Loucy (cell line): ENCODE results near the gene ZNF701.

Source experiments
- H2AFZ ChIP-seq: fragments of 200-600 bp; sonication (generic); 2 replicates; pipeline ENCODE4 v1.6.0; 2016; ENCODE audit warnings: antibody characterized with exemption, mild to moderate bottlenecking, low read length, moderate library complexity
- H3F3A ChIP-seq: fragments of 200-600 bp; 2 replicates; pipeline ENCODE4 v1.6.0; 2016; ENCODE audit warnings: antibody characterized with exemption, low read depth, mild to moderate bottlenecking
- H3K27me3 ChIP-seq: fragments of 200-600 bp; sonication (generic); 2 replicates; pipeline ENCODE4 v1.6.1; 2014; ENCODE audit warnings: low read length, mild to moderate bottlenecking; ENCODE audit not compliant: insufficient read depth, poor library complexity, severe bottlenecking
- H3K36me3 ChIP-seq: fragments of 200-600 bp; sonication (generic); 2 replicates; pipeline ENCODE4 v1.6.1; 2016; ENCODE audit warnings: low read length; ENCODE audit not compliant: insufficient read depth
- H3K4me1 ChIP-seq: fragments of 200-600 bp; sonication (generic); 2 replicates; pipeline ENCODE4 v1.5.1; 2014; ENCODE audit warnings: low read length, mild to moderate bottlenecking; ENCODE audit not compliant: insufficient read depth, poor library complexity, severe bottlenecking
- H3K4me2 ChIP-seq: fragments of 200-600 bp; sonication (generic); 2 replicates; pipeline ENCODE4 v1.6.0; 2014; ENCODE audit warnings: antibody characterized with exemption, low read length, low read depth, mild to moderate bottlenecking; ENCODE audit not compliant: poor library complexity, severe bottlenecking
- H3K4me3 ChIP-seq: fragments of 200-600 bp; sonication (generic); 2 replicates; pipeline ENCODE4 v1.5.1; 2014; ENCODE audit warnings: low read length, mild to moderate bottlenecking, mixed read lengths; ENCODE audit not compliant: poor library complexity, severe bottlenecking
- H3K79me2 ChIP-seq: fragments of 200-600 bp; sonication (generic); 2 replicates; pipeline ENCODE4 v1.6.1; 2014; ENCODE audit warnings: low read length; ENCODE audit not compliant: insufficient read depth
- H3K9ac ChIP-seq: fragments of 200-600 bp; sonication (generic); 2 replicates; pipeline ENCODE4 v1.6.0; 2014; ENCODE audit warnings: mild to moderate bottlenecking, low read depth, low read length, moderate library complexity; ENCODE audit not compliant: poor library complexity, severe bottlenecking
- H3K9me2 ChIP-seq: fragments of 200-600 bp; sonication (generic); replicated peaks from 2 replicates; pipeline ENCODE4 v1.6.1; 2016; ENCODE audit warnings: low read depth, low read length, mixed read lengths
- H3K9me3 ChIP-seq: fragments of 200-600 bp; sonication (generic); 2 replicates; pipeline ENCODE4 v1.6.1; 2014; ENCODE audit warnings: mild to moderate bottlenecking, antibody characterized with exemption, low read length, low read depth; ENCODE audit not compliant: insufficient read depth
- H4K20me1 ChIP-seq: fragments of 200-600 bp; sonication (generic); 2 replicates; pipeline ENCODE4 v1.6.0; 2014; ENCODE audit warnings: antibody characterized with exemption, low read length, mild to moderate bottlenecking; ENCODE audit not compliant: insufficient read depth, poor library complexity, severe bottlenecking
- CTCF ChIP-seq: fragments of 200-600 bp; sonication (generic); conservative IDR thresholded peaks from 2 replicates; pipeline ENCODE4 v1.5.1; 2014; ENCODE audit warnings: mild to moderate bottlenecking, antibody characterized with exemption, low read length
- EZH2phosphoT487 ChIP-seq: fragments of 200-600 bp; IDR thresholded peaks from 2 replicates; pipeline ENCODE4 v1.6.1; 2018; ENCODE audit warnings: antibody characterized with exemption, mild to moderate bottlenecking, moderate library complexity, borderline replicate concordance

The ZNF701 gene

DNA sequence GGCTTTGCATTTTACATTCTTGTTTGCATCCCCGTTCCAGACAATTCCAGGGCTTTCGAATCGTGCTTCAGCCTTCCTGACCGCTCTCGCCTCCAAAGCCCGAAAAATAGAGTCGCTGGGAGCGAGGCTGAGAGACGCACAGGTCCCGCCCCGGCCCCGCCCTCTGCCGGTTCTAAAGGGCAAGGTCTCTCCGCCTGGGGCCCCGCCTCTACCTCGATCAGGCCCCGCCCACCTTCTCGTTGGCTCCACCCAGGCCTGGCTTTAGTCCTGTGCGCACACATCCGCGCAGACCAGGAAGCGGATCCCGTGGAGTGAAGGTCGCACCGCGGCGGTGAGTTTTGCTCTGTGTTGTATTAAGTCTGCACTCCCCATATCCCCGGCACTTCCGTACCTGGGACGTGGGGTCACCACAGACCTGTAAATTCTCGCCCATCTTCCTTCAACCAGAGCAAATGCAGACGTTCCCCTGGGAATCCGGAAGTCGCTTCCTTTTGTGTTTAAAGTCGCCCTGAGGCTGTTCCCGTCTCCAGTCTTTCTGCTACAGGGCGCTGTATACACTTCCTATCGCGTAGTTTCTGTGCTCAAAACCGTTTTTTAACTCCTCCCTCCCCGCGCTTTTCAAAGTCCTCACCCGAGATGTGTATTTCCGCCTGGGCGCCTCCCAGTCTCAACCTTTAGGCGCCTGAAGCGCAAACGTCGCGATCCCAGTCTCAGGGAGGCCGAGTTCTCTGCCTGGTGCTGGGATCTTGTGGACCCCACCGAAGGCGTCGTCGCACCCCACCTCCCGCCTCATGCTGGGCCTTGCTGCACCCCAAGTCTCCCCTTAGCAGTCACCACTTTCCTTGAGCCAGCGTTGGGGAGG, at the start of gene ZNF701:
Gene ZNF701 (plus strand): TSS at position 288 of the 862 bp plus-strand sequence. CDS start 3,861 bp downstream, outside the sequence.
- Histone ChIP-seq H3K79me2 (peaks cover 25% of the 10 kb centered on the region), H3K4me2 (peak within 1 kb of the TSS; percentile 89), H4K20me1 (peaks cover 4% of the 10 kb centered on the region), H3K27me3 (no peaks in the 10 kb centered on the region), H2AFZ (peak within 1 kb of the TSS; percentile 80), H3K4me1 (peaks cover 9% of the 10 kb centered on the region), H3K9me2 (no peaks in the 10 kb centered on the region), H3F3A (no peaks in the 10 kb centered on the region), H3K4me3 (peak within 1 kb of the TSS; percentile 83), H3K36me3 (peaks cover 8% of the 10 kb centered on the region; the same call in 1 of the 2 replicates), H3K9ac (peak within 1 kb of the TSS; percentile 88), H3K9me3 (no peaks in the 10 kb centered on the region)
- TF ChIP-seq CTCF (no peak), EZH2phosphoT487 (no peak)

- Histone ChIP-seq H3F3A (no peaks in the 10 kb centered on the region), H3K27me3 (no peaks in the 10 kb centered on the region)
Measured at GRCh38 chr19:52522551-52522950, 47.5 kb upstream of the ZNF701 start.

GRCh38 chr19:52524086-52524485, 46.0 kb upstream of the ZNF701 start:
- H3K9ac ChIP-seq, result no peak overlapping the region
- no peaks in the 10 kb centered on the region for H3K36me3 ChIP-seq
- no peak overlapping the region for H3K4me2 ChIP-seq
- no peak overlapping the region for H3K4me3 ChIP-seq
- no peaks in the 10 kb centered on the region for H3F3A ChIP-seq
- TF ChIP-seq EZH2phosphoT487 (no peak), CTCF (no peak)
- H3K9me2 ChIP-seq, result no peaks in the 10 kb centered on the region
- peaks cover 16% of the 10 kb centered on the region for H3K79me2 ChIP-seq
- no peaks in the 10 kb centered on the region for H3K9me3 ChIP-seq
- H3K27me3 ChIP-seq, result no peaks in the 10 kb centered on the region
- H4K20me1 ChIP-seq, result peaks cover 5% of the 10 kb centered on the region
- peaks cover 16% of the 10 kb centered on the region for H3K4me1 ChIP-seq
- no peak overlapping the region for H2AFZ ChIP-seq

More at GRCh38 chr19:52522551-52522950, 47.5 kb upstream of the ZNF701 start:
- H3K79me2 ChIP-seq, result peaks cover under 1% of the 10 kb centered on the region; the same call in 1 of the 2 replicates
- H3K4me2 ChIP-seq, result no peak overlapping the region
- H3K9ac ChIP-seq, result no peak overlapping the region
- H2AFZ ChIP-seq, result no peak overlapping the region
- peaks cover 4% of the 10 kb centered on the region for H3K4me1 ChIP-seq
- no peaks in the 10 kb centered on the region for H3K9me2 ChIP-seq
- no peaks in the 10 kb centered on the region for H3K36me3 ChIP-seq
- H4K20me1 ChIP-seq, result no peaks in the 10 kb centered on the region
- H3K4me3 ChIP-seq, result no peak overlapping the region
- TF ChIP-seq CTCF (no peak), EZH2phosphoT487 (no peak)
- H3K9me3 ChIP-seq, result no peaks in the 10 kb centered on the region
